PC-9 (cell line): ENCODE measurements around the gene PFDN6.

Experiments used
- EZH2 ChIP-seq: fragments of 200-600 bp; sonication (generic); IDR thresholded peaks from 2 replicates; pipeline ENCODE4 v1.8.0; 2017; ENCODE audit warnings: antibody characterized with exemption, low read depth
- TF ChIP-seq, protein P1 (sequence below): fragments of 200-600 bp; sonication (generic); conservative IDR thresholded peaks from 2 replicates; pipeline ENCODE4 v1.6.1; 2017; ENCODE audit warnings: mixed run types, antibody characterized with exemption, mild to moderate bottlenecking, moderate library complexity

DNA sequence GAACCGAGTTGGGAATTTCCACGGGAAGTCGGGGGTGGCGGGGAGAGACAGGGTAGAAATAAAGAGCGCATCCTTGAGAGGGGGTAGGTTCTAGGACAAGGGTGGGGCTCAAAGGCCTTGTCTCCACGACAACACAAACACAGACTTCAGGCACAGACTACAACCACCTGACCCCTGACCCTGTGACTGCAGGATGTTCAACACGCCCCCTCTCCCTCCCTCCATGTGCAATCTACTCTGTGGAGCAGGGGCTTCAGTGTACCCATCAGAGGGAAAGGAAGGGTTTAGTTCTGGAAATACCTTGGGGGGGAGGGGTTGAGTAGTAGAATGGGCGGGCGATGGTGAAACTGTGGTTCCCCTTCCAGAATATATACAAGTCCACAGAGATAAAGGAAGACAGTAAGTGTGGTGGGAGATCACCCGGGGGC, 25.1 kb downstream of the PFDN6 start:
- TF ChIP-seq, protein P1, sequence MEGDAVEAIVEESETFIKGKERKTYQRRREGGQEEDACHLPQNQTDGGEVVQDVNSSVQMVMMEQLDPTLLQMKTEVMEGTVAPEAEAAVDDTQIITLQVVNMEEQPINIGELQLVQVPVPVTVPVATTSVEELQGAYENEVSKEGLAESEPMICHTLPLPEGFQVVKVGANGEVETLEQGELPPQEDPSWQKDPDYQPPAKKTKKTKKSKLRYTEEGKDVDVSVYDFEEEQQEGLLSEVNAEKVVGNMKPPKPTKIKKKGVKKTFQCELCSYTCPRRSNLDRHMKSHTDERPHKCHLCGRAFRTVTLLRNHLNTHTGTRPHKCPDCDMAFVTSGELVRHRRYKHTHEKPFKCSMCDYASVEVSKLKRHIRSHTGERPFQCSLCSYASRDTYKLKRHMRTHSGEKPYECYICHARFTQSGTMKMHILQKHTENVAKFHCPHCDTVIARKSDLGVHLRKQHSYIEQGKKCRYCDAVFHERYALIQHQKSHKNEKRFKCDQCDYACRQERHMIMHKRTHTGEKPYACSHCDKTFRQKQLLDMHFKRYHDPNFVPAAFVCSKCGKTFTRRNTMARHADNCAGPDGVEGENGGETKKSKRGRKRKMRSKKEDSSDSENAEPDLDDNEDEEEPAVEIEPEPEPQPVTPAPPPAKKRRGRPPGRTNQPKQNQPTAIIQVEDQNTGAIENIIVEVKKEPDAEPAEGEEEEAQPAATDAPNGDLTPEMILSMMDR = no peak
- no peak for TF ChIP-seq EZH2
